Esophagus (tissue), 2 donors: ENCODE data around the gene MT1F. TPM values are rescaled to one million over a fixed set of nuclear protein-coding genes. Genes with fewer than 3 reads are reported as not detected.
"Not testable (repeated sequence)": the region's sequence is repeated elsewhere in the genome, so short reads cannot be mapped to it uniquely, and the experiment has no call there.

ENCODE experiments used
- H3K27ac ChIP-seq, 2 donors: one replicate each; pipeline ENCODE4 v1.5.1; 2013; ENCODE audit warnings: low read depth in 2 of 2, mild to moderate bottlenecking in 2 of 2, inconsistent platforms in 1 of 2, low read length in 1 of 2, moderate library complexity in 1 of 2
- H3K27me3 ChIP-seq, 2 donors: one replicate each; pipeline ENCODE4 v1.6.1; 2013; ENCODE audit warnings: low read length in 2 of 2, control low read depth in 1 of 2, mild to moderate bottlenecking in 1 of 2; ENCODE audit not compliant: insufficient read depth in 2 of 2, control insufficient read depth in 1 of 2
- H3K36me3 ChIP-seq, 2 donors: one replicate each; pipeline ENCODE4 v1.6.1; 2013; ENCODE audit warnings: low read length in 1 of 2; ENCODE audit not compliant: control insufficient read depth in 2 of 2, insufficient read depth in 2 of 2
- H3K4me1 ChIP-seq, 2 donors: one replicate each; pipeline ENCODE4 v1.6.1; 2013; ENCODE audit warnings: low read length in 1 of 2; ENCODE audit not compliant: control insufficient read depth in 2 of 2, insufficient read depth in 2 of 2
- H3K4me3 ChIP-seq, 2 donors: one replicate each; pipeline ENCODE4 v1.5.1; 2013; ENCODE audit warnings: low read length in 2 of 2, mild to moderate bottlenecking in 2 of 2, low read depth in 1 of 2, moderate library complexity in 1 of 2
- H3K9me3 ChIP-seq, 2 donors: one replicate each; pipeline ENCODE4 v1.6.1; 2013; ENCODE audit warnings: mild to moderate bottlenecking in 2 of 2, low read depth in 1 of 2, low read length in 1 of 2, moderate library complexity in 1 of 2; ENCODE audit not compliant: control insufficient read depth in 2 of 2, insufficient read depth in 1 of 2
- WGBS, 2 donors: extraction: QIAGEN DNeasy Blood & Tissue Kit; methylation state at CpG; one replicate each; pipeline ENCODE4 v1.1.7; 2013; 5-methylcytosine and 5-hydroxymethylcytosine counted together
- polyA plus RNA-seq, 2 donors: library from polyadenylated mRNA; stranded (reverse); fragments of 200-250 nt; gene quantifications; one replicate each; pipeline ENCODE4 v1.2.3, GENCODE V29; 2013
- donor health status: healthy with polysubstance abuse.
- donor health status: Bipolar disorder and iron deficiency.

Gene MT1F
- polyA plus RNA-seq, 2 donors: 11.0 to 11.2 TPM

DNA sequence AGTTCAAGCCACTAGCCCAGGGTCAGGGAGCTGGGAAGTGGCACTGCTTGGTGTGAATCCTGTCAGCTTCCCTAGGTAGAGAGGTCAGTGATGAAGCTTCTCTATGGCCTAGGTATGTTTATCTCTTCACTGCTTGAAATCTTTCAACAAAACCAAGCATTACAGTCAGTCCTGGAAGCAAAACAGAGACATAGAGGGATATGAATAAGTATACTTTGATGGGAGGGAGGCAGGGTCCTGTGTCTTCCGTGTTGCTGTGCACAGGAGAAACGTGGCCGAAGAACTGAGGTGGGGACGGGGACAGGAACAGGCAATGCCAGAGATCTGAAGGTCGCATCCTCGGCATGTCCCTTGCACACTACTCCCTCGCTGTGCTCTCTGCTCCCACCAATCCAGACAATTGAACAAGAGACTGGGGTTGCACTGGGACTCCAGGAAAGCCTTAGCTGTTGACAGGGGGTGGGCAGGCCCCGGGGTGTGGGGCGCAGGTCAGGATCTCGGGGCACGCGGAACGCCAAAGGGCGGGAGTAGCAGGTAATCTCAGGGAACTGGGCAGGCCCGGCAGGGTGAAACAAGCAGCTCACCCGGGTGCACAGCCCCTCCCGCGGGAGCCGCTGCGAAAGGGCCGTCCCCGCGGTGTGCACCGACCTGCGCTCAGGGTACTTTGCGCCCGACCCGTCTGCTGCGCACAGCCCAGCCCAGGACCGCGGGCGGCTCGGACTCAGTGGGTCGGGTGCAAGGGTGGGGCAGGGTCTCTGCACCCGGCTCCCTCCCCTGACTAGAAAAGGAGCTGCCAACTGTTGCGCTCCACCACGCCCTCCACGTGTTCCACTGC is 11.5 kb downstream of the MT1F start, which contains the start of gene MT1H:
TSS of gene MT1H (plus strand) at position 810 of the 835 bp plus-strand sequence. CDS start 71 bp downstream, outside the sequence.
- H3K27ac ChIP-seq: no peak within 1 kb of the TSS

DNA sequence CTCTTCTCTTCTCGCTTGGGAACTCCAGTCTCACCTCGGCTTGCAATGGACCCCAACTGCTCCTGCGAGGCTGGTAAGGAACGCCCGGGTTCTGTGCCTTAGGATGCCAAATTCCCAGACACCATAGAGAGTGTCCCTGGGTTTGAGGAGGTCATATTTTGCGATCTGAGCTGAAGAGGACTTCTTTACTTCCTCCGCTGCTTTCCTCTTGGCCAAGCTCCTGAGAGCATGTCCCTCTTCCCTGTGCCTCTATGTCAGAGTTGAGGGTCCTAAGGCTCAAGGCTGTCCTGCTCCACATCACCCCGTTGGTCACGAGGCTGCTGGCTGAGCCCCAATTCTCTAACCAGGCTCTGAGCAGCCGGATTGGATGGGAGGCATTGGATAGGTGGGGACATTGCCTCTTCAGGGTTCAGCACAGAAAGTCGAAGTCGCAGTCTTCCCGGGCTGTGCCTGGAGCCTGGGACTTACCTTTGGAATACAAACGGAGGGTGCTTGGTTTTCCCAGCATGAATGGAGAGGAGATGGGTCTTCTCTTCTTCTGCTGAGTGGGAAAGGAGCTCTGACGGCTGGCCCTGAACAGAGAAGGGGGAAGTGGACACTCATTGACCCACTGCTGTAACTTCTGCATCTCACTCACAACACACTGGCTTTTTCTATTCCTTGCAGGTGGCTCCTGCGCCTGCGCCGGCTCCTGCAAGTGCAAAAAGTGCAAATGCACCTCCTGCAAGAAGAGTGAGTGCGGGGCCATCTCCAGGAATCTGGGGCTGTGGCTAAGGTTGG is 12.3 kb downstream of the MT1F start:
- WGBS, 2 donors: 29 to 38% methylated on average over 18 to 19 of the region's 19 CpGs
- H3K4me1 ChIP-seq: peaks cover 9 to 17% of the 10 kb centered on the region in 2 donors
- H3K4me3 ChIP-seq: peak overlapping the region; percentile 7 to 22
- no peaks in the 10 kb centered on the region for H3K9me3 ChIP-seq
- H3K36me3 ChIP-seq: no peaks in the 10 kb centered on the region
- no peak overlapping the region for H3K27ac ChIP-seq
- H3K27me3 ChIP-seq: peaks cover 0 to 4% of the 10 kb centered on the region in 2 donors

More for the DNA sequence above, 11.5 kb downstream of the MT1F start, which contains the start of gene MT1H:
- WGBS, 2 donors: 19% methylated on average over 38 of the region's 38 CpGs
- Histone ChIP-seq H3K9me3 (no peaks in the 10 kb centered on the region), H3K27me3 (peaks cover 0 to 4% of the 10 kb centered on the region in 2 donors), H3K4me1 (peaks cover 9 to 17% of the 10 kb centered on the region in 2 donors), H3K4me3 (peak within 1 kb of the TSS; percentile 7 to 22), H3K36me3 (no peaks in the 10 kb centered on the region)

DNA sequence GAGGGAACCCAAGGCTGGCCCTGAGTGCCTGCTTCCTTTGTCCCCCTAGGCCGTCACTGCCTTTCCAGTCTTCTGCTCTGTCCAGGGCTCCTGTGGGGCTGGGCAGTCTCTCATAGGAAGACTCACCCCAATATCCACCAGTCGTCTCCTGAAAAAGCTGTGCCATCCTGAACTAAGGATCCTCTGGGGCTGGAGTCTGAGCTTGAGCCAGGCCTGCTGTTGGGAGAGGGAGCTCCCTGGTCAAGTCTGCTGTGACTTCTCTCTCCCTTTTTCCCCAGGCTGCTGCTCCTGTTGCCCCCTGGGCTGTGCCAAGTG is 12.8 kb downstream of the MT1F start:
- peaks cover 11 to 17% of the 10 kb centered on the region in 2 donors for H3K4me1 ChIP-seq
- peaks cover 0 to 4% of the 10 kb centered on the region in 2 donors for H3K27me3 ChIP-seq
- H3K4me3 ChIP-seq: no peak overlapping the region
- no peaks in the 10 kb centered on the region for H3K36me3 ChIP-seq
- WGBS, 2 donors: 80 to 83% methylated on average over 2 of the region's 2 CpGs
- H3K27ac ChIP-seq: no peak overlapping the region
- no peaks in the 10 kb centered on the region for H3K9me3 ChIP-seq

DNA sequence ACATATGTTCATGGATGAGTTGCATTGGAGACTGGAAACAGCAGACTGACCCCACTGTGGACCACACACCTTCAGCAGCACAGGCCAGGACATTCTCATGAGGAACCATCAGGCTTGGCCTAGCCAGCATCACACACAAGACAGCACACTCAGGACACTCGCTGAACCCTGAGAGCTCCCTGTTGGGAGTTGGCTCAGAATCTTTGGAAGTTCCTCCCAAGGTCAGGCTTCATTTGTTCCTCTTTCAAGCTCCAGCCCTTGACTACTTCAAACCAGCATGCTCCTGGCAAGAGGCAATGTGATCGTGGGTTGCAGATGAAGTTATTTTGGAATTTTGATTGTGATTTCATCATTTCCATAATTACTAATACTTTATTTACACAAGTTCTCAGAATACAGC is 13.9 kb downstream of the MT1F start:
- H3K4me3 ChIP-seq, H3K27ac ChIP-seq, H3K27me3 ChIP-seq, H3K9me3 ChIP-seq, H3K36me3 ChIP-seq: not testable (repeated sequence)
- H3K4me1 ChIP-seq: peaks cover 15 to 17% of the 10 kb centered on the region in 2 donors
- 58 to 60% methylated on average over 2 of the region's 2 CpGs for WGBS, 2 donors

DNA sequence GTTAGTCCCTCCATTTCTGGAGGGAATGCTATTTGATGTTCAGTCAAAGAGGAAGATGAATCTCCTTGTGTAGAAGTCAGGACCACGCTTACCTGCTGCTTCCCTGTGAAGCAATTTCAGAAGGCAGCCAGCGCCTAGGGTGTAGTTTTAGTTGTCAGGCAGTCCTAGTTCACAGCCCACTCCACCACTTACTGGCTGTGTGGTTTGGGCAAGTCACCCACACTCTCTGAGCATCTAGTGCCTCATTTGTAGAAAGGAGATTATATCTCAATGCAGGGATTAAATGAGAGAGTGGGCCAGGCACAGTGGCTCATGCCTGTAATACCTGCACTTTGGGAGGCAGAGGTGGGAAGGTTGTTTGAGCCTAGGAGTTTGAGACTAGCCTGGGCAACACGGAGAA is 14.4 kb downstream of the MT1F start:
- not testable (repeated sequence) for H3K27ac ChIP-seq, H3K36me3 ChIP-seq, H3K4me3 ChIP-seq, H3K9me3 ChIP-seq, H3K27me3 ChIP-seq
- 81 to 92% methylated on average over 3 of the region's 3 CpGs for WGBS, 2 donors
- peaks cover 15 to 17% of the 10 kb centered on the region in 2 donors for H3K4me1 ChIP-seq

DNA sequence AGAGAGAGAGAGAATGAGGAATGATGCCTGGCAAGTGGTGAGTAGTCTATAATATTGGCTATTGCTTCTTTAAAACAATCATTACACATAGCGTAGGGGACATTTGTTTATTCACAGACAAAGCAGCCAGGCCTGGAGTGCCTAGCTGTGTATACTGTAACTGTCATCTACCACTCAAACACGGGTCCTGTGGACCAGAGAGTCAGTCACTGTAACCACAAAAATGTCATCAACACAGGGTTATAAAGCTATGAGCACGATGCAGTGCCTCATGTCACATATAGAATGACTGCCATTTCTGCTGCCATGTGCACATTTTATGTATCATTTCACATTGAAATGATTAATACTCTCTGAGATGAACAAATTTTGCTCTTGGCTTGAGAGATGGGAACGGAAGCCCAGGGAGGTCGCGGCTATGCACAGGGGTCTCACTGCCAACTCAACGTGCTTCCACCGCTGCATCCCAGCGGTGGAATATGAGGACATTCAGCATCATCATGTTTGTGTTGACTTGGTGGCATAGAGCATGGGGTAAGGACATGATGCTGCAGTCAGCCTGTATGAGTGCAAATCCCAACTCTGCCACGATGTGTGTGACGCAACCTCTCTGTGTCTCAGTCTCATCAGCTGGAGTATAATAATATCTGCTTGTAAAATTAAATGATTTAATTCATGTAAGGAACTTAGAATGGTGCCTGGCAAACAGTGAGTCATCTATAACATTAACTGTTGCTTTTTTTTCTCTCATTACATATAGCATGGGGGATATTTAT is 15.2 kb downstream of the MT1F start:
- H3K27me3 ChIP-seq: peaks cover 0 to 4% of the 10 kb centered on the region in 2 donors
- peaks cover 15% of the 10 kb centered on the region in 2 donors for H3K4me1 ChIP-seq
- H3K4me3 ChIP-seq: no peak overlapping the region
- no peaks in the 10 kb centered on the region for H3K9me3 ChIP-seq
- 86 to 87% methylated on average over 11 of the region's 11 CpGs for WGBS, 2 donors
- no peak overlapping the region for H3K27ac ChIP-seq
- H3K36me3 ChIP-seq: no peaks in the 10 kb centered on the region

DNA sequence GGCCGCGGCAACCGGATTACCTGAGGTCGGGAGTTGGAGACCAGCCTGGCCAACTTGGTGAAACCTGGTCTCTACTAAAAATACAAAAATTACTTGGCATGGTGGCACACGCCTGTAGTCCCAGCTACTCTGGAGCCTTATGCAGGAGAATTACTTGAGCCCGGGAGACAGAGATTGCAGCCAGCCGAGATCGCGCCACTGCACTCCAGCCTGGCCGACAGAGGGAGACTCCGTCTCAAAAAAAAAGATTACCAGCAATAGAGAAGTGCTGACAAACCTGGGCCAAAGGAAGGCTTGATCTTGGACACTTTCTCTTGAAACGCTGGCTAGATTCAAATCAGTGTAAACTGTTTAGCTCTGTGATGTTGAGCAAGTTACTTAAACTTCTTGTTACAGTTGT is 16.2 kb downstream of the MT1F start:
- Histone ChIP-seq H3K4me3 (no peak overlapping the region), H3K36me3 (no peaks in the 10 kb centered on the region), H3K27ac (no peak overlapping the region), H3K9me3 (no peaks in the 10 kb centered on the region), H3K27me3 (peaks cover 0 to 4% of the 10 kb centered on the region in 2 donors), H3K4me1 (peaks cover 8 to 12% of the 10 kb centered on the region in 2 donors)
- WGBS, 2 donors: 38 to 39% methylated on average over 12 of the region's 12 CpGs

DNA sequence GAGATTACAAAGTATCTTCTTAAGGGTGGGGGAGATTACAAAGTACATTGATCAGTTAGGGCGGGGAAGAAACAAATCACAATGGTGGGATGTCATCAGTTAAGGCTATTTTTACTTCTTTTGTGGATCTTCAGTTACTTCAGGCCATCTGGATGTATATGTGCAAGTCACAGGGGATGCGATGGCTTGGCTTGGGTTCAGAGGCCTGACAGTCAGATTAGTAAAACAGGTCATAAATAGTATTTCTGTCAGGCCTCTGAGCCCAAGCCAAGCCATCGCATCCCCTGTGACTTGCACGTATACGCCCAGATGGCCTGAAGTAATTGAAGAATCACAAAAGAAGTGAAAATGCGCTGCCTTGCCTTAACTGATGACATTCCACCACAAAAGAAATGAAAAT is 16.8 kb downstream of the MT1F start:
- not testable (repeated sequence) for H3K27ac ChIP-seq, H3K9me3 ChIP-seq, H3K4me1 ChIP-seq, H3K36me3 ChIP-seq, H3K4me3 ChIP-seq, H3K27me3 ChIP-seq
- 78 to 81% methylated on average over 6 of the region's 6 CpGs for whole genome bisulfite sequencing, 2 donors

DNA sequence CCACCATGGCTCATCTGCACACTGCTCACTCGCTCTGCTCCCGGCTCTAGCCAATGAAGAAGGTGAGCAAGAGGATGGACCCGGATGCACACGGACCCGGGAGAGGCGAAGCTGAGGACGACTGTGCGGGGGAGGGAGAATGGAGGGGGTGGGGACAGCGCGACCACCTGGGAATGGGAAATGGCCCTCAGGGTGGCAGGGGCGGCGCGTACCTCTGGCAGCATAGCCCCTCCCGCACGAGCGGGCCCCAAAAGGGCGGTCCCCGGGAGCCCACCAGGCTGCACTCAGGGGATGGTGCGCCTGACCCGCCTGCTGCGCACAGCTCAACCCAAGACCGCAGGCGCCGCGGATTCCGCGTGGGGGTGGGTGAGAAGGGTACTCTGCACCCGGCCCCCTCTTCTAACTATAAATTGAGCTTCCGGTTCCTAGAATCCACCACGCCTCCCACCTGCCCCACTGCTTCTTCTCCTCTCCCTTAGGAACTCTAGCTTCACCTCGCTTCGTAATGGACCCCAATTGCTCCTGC is 18.0 kb downstream of the MT1F start:
- Histone ChIP-seq H3K27ac (peak overlapping the region in 1 of 2 donors; percentile 4), H3K4me1 (peaks cover 0 to 5% of the 10 kb centered on the region in 2 donors), H3K27me3 (no peaks in the 10 kb centered on the region), H3K36me3 (no peaks in the 10 kb centered on the region), H3K4me3 (peak overlapping the region; percentile 5 to 31), H3K9me3 (no peaks in the 10 kb centered on the region)
- 26 to 36% methylated on average over 14 to 32 of the region's 32 CpGs for WGBS, 2 donors
